ENCODE data around the gene TMC5.
A peak's percentile ranks its signal among the peaks of the same experiment; 100 is the strongest.
"Not testable (repeated sequence)": the region's sequence is repeated elsewhere in the genome, so short reads cannot be mapped to it uniquely, and the experiment has no call there.

TMC5 gene

DNA sequence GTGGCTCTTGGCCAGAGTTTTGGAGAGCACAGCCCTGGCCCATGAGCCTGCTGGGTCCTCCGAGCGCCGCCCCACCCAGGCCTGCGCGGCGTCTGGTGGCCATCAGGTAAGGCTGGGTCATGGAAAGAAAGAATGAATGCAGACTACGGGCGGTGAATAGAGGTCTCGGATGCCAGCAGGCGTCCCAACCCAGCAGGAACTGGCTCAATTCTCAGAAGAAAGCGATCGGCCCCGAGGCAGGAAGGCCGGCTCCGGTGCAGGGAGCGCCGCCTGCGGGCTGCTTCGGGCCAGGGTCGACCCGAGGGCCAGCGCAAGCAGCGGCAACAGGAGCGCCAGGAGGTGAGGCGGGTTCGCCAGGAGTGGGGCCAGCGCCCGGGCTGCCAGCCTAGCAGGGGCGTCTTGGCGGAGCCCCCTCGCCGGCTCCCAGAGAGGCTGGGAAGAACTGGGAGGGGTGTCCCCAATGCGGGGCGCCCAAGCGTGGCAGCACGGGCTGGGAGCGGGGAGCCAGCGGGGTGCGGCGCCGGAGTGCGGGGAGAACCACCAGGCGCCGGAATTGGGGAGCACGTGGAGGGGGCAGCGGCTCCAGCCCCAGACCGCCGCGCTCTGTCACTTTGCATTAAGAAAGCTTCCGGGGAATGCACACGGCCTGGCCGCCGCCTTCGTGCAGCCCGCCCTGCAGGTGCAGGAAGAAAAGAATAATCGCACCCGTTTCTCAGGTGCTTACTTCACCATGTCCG, 7.1 kb upstream of the TMC5 start:
- no peak overlapping the region for H3K4me3 ChIP-seq (replicated peaks; ENCODE audit: low read depth, low read length)
- TF ChIP-seq, protein P1, sequence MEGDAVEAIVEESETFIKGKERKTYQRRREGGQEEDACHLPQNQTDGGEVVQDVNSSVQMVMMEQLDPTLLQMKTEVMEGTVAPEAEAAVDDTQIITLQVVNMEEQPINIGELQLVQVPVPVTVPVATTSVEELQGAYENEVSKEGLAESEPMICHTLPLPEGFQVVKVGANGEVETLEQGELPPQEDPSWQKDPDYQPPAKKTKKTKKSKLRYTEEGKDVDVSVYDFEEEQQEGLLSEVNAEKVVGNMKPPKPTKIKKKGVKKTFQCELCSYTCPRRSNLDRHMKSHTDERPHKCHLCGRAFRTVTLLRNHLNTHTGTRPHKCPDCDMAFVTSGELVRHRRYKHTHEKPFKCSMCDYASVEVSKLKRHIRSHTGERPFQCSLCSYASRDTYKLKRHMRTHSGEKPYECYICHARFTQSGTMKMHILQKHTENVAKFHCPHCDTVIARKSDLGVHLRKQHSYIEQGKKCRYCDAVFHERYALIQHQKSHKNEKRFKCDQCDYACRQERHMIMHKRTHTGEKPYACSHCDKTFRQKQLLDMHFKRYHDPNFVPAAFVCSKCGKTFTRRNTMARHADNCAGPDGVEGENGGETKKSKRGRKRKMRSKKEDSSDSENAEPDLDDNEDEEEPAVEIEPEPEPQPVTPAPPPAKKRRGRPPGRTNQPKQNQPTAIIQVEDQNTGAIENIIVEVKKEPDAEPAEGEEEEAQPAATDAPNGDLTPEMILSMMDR (IDR thresholded peaks at IDR 0.05; ENCODE audit: low read depth, low read length, missing control alignments) = peak; percentile 22
- no peak for DNase-seq (ENCODE audit: extremely low read depth, low read depth)

DNA sequence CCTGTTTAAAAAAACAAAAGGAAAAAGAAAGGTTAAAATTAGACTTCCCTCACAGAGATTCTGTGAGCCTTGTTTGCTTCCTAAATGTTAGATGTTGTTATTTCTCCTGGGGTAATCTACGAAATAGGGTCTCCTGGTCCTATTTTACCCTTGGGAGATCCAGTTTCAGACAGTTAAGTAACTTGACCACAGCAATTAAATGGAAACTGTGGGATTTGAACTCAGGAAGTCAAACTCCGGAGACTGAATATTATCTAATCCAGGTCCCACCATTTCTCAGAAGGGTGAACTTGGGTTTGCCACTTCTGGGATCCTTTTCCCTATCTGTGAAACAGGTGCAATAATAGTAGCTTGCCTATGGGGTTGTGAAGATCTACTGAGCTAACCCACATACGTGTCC, 6.4 kb upstream of the TMC5 start:
- no peak overlapping the region for H3K4me3 ChIP-seq (replicated peaks; ENCODE audit: low read depth, low read length)
- no peak for DNase-seq (ENCODE audit: extremely low read depth, low read depth)
- TF ChIP-seq, protein P1 (IDR thresholded peaks at IDR 0.05; ENCODE audit: low read depth, low read length, missing control alignments) = no peak

DNA sequence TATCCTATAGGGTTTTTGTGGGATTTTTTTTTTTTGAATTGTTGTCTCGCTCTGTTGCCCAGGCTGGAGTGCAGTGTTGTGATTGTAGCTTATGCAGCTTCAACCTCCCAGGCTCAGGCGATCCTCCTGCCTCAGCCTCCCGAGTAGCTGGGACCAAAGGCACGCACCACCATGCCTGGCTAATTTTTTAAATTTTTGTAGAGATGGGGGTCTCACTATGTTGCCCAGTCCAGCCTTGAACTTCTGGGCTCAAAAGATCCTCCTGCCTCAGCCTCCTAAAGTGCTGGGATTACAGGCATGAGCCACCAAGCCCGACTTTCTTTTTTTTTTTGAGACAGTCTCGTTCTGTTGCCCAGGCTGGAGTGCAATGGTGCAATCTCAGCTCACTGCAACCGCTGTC, 5.6 kb upstream of the TMC5 start:
- not testable (repeated sequence) for DNase-seq (ENCODE audit: extremely low read depth, low read depth); H3K4me3 ChIP-seq (replicated peaks; ENCODE audit: low read depth, low read length)

DNA sequence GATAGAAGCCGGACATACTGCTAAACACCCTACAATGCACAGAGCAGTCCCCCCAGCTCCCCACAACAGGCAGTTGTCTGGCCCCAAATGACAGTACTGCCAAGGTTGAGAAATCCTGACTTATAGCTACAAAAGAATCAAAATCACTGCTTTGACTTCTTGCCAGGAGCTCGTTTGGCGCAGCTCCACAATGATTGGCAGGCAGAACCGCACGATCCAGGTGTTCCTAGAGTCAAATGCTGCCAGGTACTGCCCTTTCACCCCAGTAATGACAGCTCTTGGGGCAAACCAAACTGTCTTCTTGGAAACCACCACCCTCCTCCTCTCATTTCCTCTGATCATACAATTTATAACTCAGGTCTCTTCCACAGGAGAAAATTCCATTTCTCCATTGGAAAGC, 2.2 kb upstream of the TMC5 start:
- no peak overlapping the region for H3K4me3 ChIP-seq (replicated peaks; ENCODE audit: low read depth, low read length)
- DNase-seq (ENCODE audit: extremely low read depth, low read depth) = no peak
- TF ChIP-seq, protein P1 (IDR thresholded peaks at IDR 0.05; ENCODE audit: low read depth, low read length, missing control alignments) = no peak

DNA sequence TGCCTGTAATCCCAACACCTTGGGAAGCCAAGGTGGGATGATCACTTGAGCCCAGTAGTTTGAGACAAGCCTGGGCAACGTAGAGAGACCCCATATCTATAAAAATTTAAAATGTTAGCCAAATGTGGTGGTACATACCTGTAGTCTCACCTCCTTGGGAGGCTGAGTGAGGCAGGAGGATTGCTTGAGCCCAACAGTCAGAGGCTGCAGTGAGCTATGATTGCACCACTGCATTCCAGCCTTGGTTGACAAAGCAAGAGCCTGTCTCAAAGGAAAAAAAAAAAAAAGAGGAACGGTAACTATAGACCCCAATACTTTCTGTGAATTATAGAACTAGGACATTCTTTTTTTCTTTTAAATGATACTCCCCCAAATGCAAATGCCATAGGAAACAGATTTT, 1.8 kb upstream of the TMC5 start:
- no peak for DNase-seq (ENCODE audit: extremely low read depth, low read depth)
- TF ChIP-seq, protein P1 (IDR thresholded peaks at IDR 0.05; ENCODE audit: low read depth, low read length, missing control alignments) = no peak
- H3K4me3 ChIP-seq (replicated peaks; ENCODE audit: low read depth, low read length) = no peak overlapping the region

DNA sequence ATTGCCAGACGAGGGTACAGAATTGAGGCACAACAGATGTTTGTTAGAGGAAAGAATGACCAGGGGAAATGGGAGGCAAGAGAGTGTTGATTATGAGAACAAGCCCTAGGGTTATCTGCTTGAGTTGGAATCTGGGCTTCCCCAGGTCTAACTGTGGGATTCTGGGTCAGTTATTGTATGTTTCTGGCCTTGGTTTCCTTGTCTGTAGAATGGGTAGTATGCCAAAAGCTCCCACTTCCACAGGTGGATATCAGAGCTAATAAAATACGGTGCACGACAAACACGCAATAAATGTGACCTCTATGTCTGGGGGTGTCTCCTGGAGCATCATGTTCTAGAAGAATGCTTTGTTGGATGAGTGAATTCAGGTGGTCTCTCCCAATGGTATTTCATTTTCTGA, 517 bp downstream of the TMC5 start:
- no peak overlapping the region for H3K4me3 ChIP-seq (replicated peaks; ENCODE audit: low read depth, low read length)
- TF ChIP-seq, protein P1 (IDR thresholded peaks at IDR 0.05; ENCODE audit: low read depth, low read length, missing control alignments) = no peak
- DNase-seq (ENCODE audit: extremely low read depth, low read depth) = no peak

DNA sequence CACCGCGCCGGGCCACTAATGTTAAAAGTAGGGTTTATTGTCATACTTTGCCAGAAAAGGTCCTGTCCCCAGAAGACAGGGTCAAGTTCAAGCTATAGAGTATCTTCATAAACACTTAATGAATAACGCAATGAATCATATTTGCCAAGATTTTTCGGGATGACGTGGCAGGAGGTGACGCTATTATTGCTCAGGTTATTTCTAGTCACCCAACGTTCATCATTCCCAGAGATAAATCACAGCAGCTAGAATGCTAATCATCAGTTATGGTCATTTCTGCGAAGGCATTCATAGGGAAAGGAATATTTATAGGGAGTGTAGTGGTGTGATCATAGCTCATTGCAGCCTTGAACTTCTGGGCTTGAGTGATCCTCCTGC, 2.0 kb downstream of the TMC5 start:
- H3K4me3 ChIP-seq (replicated peaks; ENCODE audit: low read depth, low read length) = no peak overlapping the region
- DNase-seq (ENCODE audit: extremely low read depth, low read depth) = no peak
- TF ChIP-seq, protein P1 (IDR thresholded peaks at IDR 0.05; ENCODE audit: low read depth, low read length, missing control alignments) = no peak
